DND-41 (cell line): ENCODE measurements around the gene MORN1.

ENCODE experiments used
- ATAC-seq: fragments of 200-7000 bp; cut with Tn5 transposase; 3 replicates; pipeline ENCODE4 v1.9.1; 2021; ENCODE audit warnings: low read depth; ENCODE audit not compliant: insufficient read depth
- DNase-seq: peaks from one replicate; pipeline ENCODE4 v3.0.0-alpha.2; 2020
- H2AFZ ChIP-seq: 2 replicates; pipeline ENCODE4 v1.6.0; 2012; ENCODE audit warnings: low read depth, low read length
- H3K27ac ChIP-seq: 2 replicates; pipeline ENCODE4 v1.5.1; 2012; ENCODE audit warnings: low read length, inconsistent platforms
- H3K27me3 ChIP-seq: fragments of 200-600 bp; sonication (generic); 2 replicates; pipeline ENCODE4 v1.6.0; 2012; ENCODE audit warnings: low read length, mild to moderate bottlenecking, inconsistent platforms; ENCODE audit not compliant: insufficient read depth, poor library complexity
- H3K36me3 ChIP-seq: 2 replicates; pipeline ENCODE4 v1.5.1; 2012; ENCODE audit warnings: low read length, inconsistent platforms; ENCODE audit not compliant: insufficient read depth
- H3K4me1 ChIP-seq: 2 replicates; pipeline ENCODE4 v1.5.1; 2012; ENCODE audit warnings: mild to moderate bottlenecking, low read length; ENCODE audit not compliant: insufficient read depth
- H3K4me2 ChIP-seq: 2 replicates; pipeline ENCODE4 v1.6.0; 2012; ENCODE audit warnings: mild to moderate bottlenecking, moderate library complexity, low read length, inconsistent platforms; ENCODE audit not compliant: insufficient read depth
- H3K4me3 ChIP-seq, 2 experiments: fragments of 200-600 bp in 1 of 2; shearing (Covaris generic) in 1 of 2; 2 replicates each; pipeline ENCODE4 v1.5.1; 2012 to 2016; ENCODE audit warnings: inconsistent platforms in 2 of 2, low read length in 2 of 2, mild to moderate bottlenecking in 2 of 2, low read depth in 1 of 2, moderate library complexity in 1 of 2
- H3K79me2 ChIP-seq: 2 replicates; pipeline ENCODE4 v1.6.0; 2012; ENCODE audit warnings: low read length, inconsistent platforms; ENCODE audit not compliant: insufficient read depth
- H3K9ac ChIP-seq: 2 replicates; pipeline ENCODE4 v1.6.0; 2012; ENCODE audit warnings: low read depth, mild to moderate bottlenecking, inconsistent platforms, low read length, moderate library complexity
- H3K9me3 ChIP-seq: 2 replicates; pipeline ENCODE4 v1.5.1; 2012; ENCODE audit warnings: low read length, moderate library complexity, mild to moderate bottlenecking, inconsistent platforms; ENCODE audit not compliant: insufficient read depth, severe bottlenecking
- H4K20me1 ChIP-seq: 2 replicates; pipeline ENCODE4 v1.6.0; 2012; ENCODE audit warnings: low read length; ENCODE audit not compliant: insufficient read depth
- EZH2 ChIP-seq: IDR thresholded peaks from 3 replicates; pipeline ENCODE4 v1.6.1; 2012; ENCODE audit warnings: borderline replicate concordance, low read depth, mild to moderate bottlenecking, moderate library complexity, low read length, inconsistent platforms; ENCODE audit not compliant: severe bottlenecking
- TF ChIP-seq, protein P1 (sequence below): IDR thresholded peaks from 2 replicates; pipeline ENCODE4 v1.5.1; 2012; ENCODE audit warnings: borderline replicate concordance, low read length, moderate library complexity, mild to moderate bottlenecking; ENCODE audit not compliant: poor library complexity, severe bottlenecking; ENCODE audit errors: extremely low read depth

MORN1 gene

GRCh38 chr1:2347409-2347785 lies 44.0 kb downstream of the MORN1 start:
- H3K36me3 ChIP-seq, result no peaks in the 10 kb centered on the region
- no peaks in the 10 kb centered on the region; the same call in 1 of the 2 replicates for H4K20me1 ChIP-seq
- no peak overlapping the region for H3K9ac ChIP-seq
- H3K4me2 ChIP-seq, result no peak overlapping the region
- no peaks in the 10 kb centered on the region for H3K9me3 ChIP-seq
- TF ChIP-seq, protein P1, sequence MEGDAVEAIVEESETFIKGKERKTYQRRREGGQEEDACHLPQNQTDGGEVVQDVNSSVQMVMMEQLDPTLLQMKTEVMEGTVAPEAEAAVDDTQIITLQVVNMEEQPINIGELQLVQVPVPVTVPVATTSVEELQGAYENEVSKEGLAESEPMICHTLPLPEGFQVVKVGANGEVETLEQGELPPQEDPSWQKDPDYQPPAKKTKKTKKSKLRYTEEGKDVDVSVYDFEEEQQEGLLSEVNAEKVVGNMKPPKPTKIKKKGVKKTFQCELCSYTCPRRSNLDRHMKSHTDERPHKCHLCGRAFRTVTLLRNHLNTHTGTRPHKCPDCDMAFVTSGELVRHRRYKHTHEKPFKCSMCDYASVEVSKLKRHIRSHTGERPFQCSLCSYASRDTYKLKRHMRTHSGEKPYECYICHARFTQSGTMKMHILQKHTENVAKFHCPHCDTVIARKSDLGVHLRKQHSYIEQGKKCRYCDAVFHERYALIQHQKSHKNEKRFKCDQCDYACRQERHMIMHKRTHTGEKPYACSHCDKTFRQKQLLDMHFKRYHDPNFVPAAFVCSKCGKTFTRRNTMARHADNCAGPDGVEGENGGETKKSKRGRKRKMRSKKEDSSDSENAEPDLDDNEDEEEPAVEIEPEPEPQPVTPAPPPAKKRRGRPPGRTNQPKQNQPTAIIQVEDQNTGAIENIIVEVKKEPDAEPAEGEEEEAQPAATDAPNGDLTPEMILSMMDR, result no peak
- no peak for TF ChIP-seq EZH2
- H3K27me3 ChIP-seq, result no peaks in the 10 kb centered on the region
- DNase-seq, result no peak
- H3K27ac ChIP-seq, result no peak overlapping the region
- H2AFZ ChIP-seq, result no peak overlapping the region
- H3K79me2 ChIP-seq, result no peaks in the 10 kb centered on the region
- no peak for ATAC-seq
- H3K4me1 ChIP-seq, result no peaks in the 10 kb centered on the region
- no peak overlapping the region for H3K4me3 ChIP-seq

DNA sequence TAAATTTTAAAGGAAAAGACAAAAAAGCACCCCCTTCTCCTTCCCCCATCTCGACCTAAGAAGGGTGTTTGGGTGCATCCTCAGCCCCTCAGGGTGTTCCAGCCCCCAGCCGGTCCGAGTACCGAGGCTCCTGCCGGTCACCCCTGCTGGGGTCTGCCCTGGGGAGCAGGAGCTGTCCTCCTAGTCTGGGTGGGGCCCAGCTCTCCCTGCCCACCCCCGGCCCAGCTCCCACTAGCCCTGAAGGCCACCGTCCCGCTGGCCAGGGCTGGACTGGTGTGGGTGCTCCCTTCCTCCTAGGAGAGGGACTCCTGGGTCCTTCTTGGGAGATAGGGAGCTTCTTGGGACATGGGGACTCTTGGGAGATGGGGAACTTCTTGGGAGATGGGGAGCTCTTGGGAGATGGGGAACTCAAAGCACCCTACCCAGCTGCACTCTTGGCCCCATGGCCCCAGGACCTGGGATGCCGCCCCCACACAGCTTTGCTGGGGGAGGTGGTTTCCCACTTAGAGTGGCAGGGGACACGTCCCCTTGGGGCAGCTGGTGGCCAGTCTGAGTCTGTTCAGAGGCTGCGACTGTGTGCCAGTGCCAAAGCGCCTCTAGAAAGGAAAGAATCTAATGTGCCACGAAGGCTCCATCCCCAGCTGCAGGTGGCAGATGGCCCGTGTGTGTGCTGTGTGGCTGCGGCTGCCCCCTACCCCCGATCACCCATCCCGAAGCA lies 44.5 kb downstream of the MORN1 start:
- Histone ChIP-seq H3K4me2 (no peak overlapping the region), H3K27me3 (no peaks in the 10 kb centered on the region), H2AFZ (no peak overlapping the region), H3K9ac (no peak overlapping the region), H3K9me3 (no peaks in the 10 kb centered on the region), H3K27ac (no peak overlapping the region), H3K36me3 (no peaks in the 10 kb centered on the region), H3K4me1 (no peaks in the 10 kb centered on the region), H3K79me2 (no peaks in the 10 kb centered on the region), H3K4me3 (no peak overlapping the region), H4K20me1 (no peaks in the 10 kb centered on the region; the same call in 1 of the 2 replicates)
- TF ChIP-seq EZH2, result no peak
- DNase-seq (no peak), ATAC-seq (no peak)

GRCh38 chr1:2345297-2346075 lies 45.9 kb downstream of the MORN1 start:
- Histone ChIP-seq H3K4me3 (no peak overlapping the region), H4K20me1 (peaks cover under 1% of the 10 kb centered on the region; the same call in 1 of the 2 replicates), H2AFZ (no peak overlapping the region), H3K36me3 (no peaks in the 10 kb centered on the region), H3K27me3 (no peaks in the 10 kb centered on the region), H3K79me2 (no peaks in the 10 kb centered on the region), H3K27ac (no peak overlapping the region), H3K4me1 (no peaks in the 10 kb centered on the region), H3K4me2 (no peak overlapping the region), H3K9ac (no peak overlapping the region), H3K9me3 (no peaks in the 10 kb centered on the region)
- no peak for TF ChIP-seq EZH2
- TF ChIP-seq, protein P1, result no peak
- ATAC-seq (no peak), DNase-seq (no peak)

DNA sequence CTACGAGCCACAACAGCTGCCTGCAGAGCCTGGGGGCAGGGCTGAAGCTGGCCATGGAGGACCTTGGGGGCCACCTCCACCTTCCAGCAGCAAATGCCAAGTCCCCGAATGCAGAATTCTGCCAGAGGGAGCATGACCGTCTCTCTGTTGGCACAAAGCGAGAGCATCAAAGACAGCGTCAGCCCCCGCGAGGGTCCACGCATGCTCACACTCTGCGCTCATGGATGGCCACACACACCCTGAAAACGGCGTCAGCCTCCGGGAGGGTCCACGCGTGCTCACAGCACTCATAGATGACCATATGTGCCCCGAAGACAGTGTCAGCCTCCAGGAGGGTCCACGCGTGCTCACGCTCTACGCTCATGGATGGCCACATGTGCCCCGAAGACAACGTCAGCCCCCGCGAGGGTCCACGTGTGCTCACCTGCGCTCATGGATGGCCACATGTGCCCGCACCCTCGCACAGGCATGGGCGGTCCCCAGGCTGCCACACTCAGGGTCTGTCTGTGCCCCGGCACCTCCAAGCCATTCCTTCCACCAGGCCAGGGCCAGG lies 46.5 kb downstream of the MORN1 start:
- ATAC-seq, result no peak
- no peak for TF ChIP-seq EZH2
- TF ChIP-seq, protein P1, result no peak

More for the DNA sequence above, 46.5 kb downstream of the MORN1 start:
- Histone ChIP-seq H2AFZ (no peak overlapping the region), H3K9me3 (no peaks in the 10 kb centered on the region), H4K20me1 (0 out of 2 replicates have a peak, but pooled peaks cover 5% of the 10 kb centered on the region), H3K27ac (no peak overlapping the region), H3K4me1 (no peaks in the 10 kb centered on the region), H3K79me2 (no peaks in the 10 kb centered on the region), H3K36me3 (no peaks in the 10 kb centered on the region), H3K9ac (no peak overlapping the region), H3K4me3 (no peak overlapping the region), H3K27me3 (no peaks in the 10 kb centered on the region), H3K4me2 (no peak overlapping the region)
- no peak for DNase-seq
